Small intestine (tissue), 7 donors: Measurements from ENCODE around the gene CLDN10. TPM values are rescaled to one million over a fixed set of nuclear protein-coding genes. Genes with fewer than 3 reads are reported as not detected.
"Not testable (repeated sequence)": the region's sequence is repeated elsewhere in the genome, so short reads cannot be mapped to it uniquely, and the experiment has no call there.

Experiments used
- DNase-seq, 2 donors: peaks; one replicate each; pipeline versions ENCODE4 v3.0.0 to v3.0.0-alpha.2; 2013
- FAIRE-seq: peaks from 2 replicates; lab custom pipeline; 2012; peaks lifted over from hg19 to GRCh38; lab: Jason Lieb, UNC
- H3K27ac ChIP-seq, 3 donors: one replicate each; pipeline ENCODE4 v1.5.1; 2013; ENCODE audit warnings: low read length in 2 of 3, mild to moderate bottlenecking in 2 of 3, control low read depth in 1 of 3, inconsistent platforms in 1 of 3, low read depth in 1 of 3, moderate library complexity in 1 of 3
- H3K27me3 ChIP-seq, 3 donors: one replicate each; pipeline ENCODE4 v1.6.1; 2013; ENCODE audit warnings: low read length in 3 of 3, inconsistent platforms in 1 of 3; ENCODE audit not compliant: control insufficient read depth in 3 of 3, insufficient read depth in 3 of 3
- H3K36me3 ChIP-seq, 3 donors: one replicate each; pipeline ENCODE4 v1.6.1; 2013; ENCODE audit warnings: low read length in 3 of 3, inconsistent platforms in 1 of 3, low read depth in 1 of 3, mild to moderate bottlenecking in 1 of 3, moderate library complexity in 1 of 3; ENCODE audit not compliant: control insufficient read depth in 3 of 3, insufficient read depth in 2 of 3
- H3K4me1 ChIP-seq, 3 donors: one replicate each; pipeline ENCODE4 v1.6.1; 2013; ENCODE audit warnings: low read length in 2 of 3, inconsistent platforms in 1 of 3, low read depth in 1 of 3, mild to moderate bottlenecking in 1 of 3, moderate library complexity in 1 of 3; ENCODE audit not compliant: control insufficient read depth in 3 of 3, insufficient read depth in 2 of 3
- H3K4me3 ChIP-seq, 3 donors: one replicate each; pipeline ENCODE4 v1.5.1; 2013; ENCODE audit warnings: low read length in 3 of 3, control low read depth in 1 of 3, inconsistent platforms in 1 of 3, low read depth in 1 of 3, mild to moderate bottlenecking in 1 of 3, moderate library complexity in 1 of 3
- H3K9me3 ChIP-seq, 2 donors: one replicate each; pipeline ENCODE4 v1.6.1; 2013; ENCODE audit warnings: low read depth in 1 of 2, low read length in 1 of 2; ENCODE audit not compliant: control insufficient read depth in 2 of 2, insufficient read depth in 1 of 2
- WGBS, 3 donors: extraction: QIAGEN DNeasy Blood & Tissue Kit; methylation state at CpG; one replicate each; pipeline ENCODE4 v1.1.7; 2013; 5-methylcytosine and 5-hydroxymethylcytosine counted together
- polyA plus RNA-seq, 4 donors: library from polyadenylated mRNA; stranded (reverse) in 3 of 4; unstranded in 1 of 4; fragments of 200-250 nt in 3 of 4; fragments of 120-200 nt in 1 of 4; gene quantifications; one replicate each; pipeline versions ENCODE4 v1.2.1 to v1.2.3, GENCODE V29; 2013
- donor health status: healthy with polysubstance abuse.
- donor health status: control.
- donor health status: control.
- donor health status: Bipolar disorder and iron deficiency.
- donor health status: healthy.

Gene CLDN10
- polyA plus RNA-seq, 4 donors = 0.09 to 0.54 TPM; not detected in 2

- not testable (repeated sequence) for H3K36me3 ChIP-seq, H3K9me3 ChIP-seq, H3K27me3 ChIP-seq, H3K4me3 ChIP-seq, H3K27ac ChIP-seq, FAIRE-seq, DNase-seq, H3K4me1 ChIP-seq
- WGBS, 3 donors = 94 to 96% (median 96%) methylated on average over 1 of the region's 1 CpG
These were observed 13.2 kb downstream of the CLDN10 start for GRCh38 chr13:95565758-95566157.

- no peak for DNase-seq
- H3K27ac ChIP-seq = no peak overlapping the region
- no peaks in the 10 kb centered on the region for H3K9me3 ChIP-seq
- FAIRE-seq = no peak
- H3K27me3 ChIP-seq = no peaks in the 10 kb centered on the region
- WGBS, 3 donors = 95 to 100% (median 98%) methylated on average over 2 of the region's 2 CpGs
- H3K4me3 ChIP-seq = no peak overlapping the region
- H3K36me3 ChIP-seq = no peaks in the 10 kb centered on the region
- H3K4me1 ChIP-seq = no peaks in the 10 kb centered on the region
These were observed 15.6 kb downstream of the CLDN10 start for GRCh38 chr13:95568131-95568530.

- FAIRE-seq (no peak), DNase-seq (no peak)
- no peaks in the 10 kb centered on the region for H3K27me3 ChIP-seq
- H3K4me3 ChIP-seq = no peak overlapping the region
- 79 to 91% (median 86%) methylated on average over 5 of the region's 5 CpGs for WGBS, 3 donors
- H3K9me3 ChIP-seq = no peaks in the 10 kb centered on the region
- no peaks in the 10 kb centered on the region for H3K36me3 ChIP-seq
- no peak overlapping the region for H3K27ac ChIP-seq
- no peaks in the 10 kb centered on the region for H3K4me1 ChIP-seq
These were observed 17.5 kb downstream of the CLDN10 start for GRCh38 chr13:95570016-95570415.

GRCh38 chr13:95571941-95572340 lies 19.4 kb downstream of the CLDN10 start:
- no peaks in the 10 kb centered on the region for H3K4me1 ChIP-seq
- FAIRE-seq (no peak), DNase-seq (no peak)
- H3K27ac ChIP-seq = no peak overlapping the region
- no peaks in the 10 kb centered on the region for H3K36me3 ChIP-seq
- H3K4me3 ChIP-seq = no peak overlapping the region
- H3K9me3 ChIP-seq = no peaks in the 10 kb centered on the region
- no peaks in the 10 kb centered on the region for H3K27me3 ChIP-seq
- WGBS, 3 donors = 73 to 81% (median 81%) methylated on average over 6 of the region's 6 CpGs

GRCh38 chr13:95573221-95573620 lies 20.7 kb downstream of the CLDN10 start:
- no peak overlapping the region for H3K27ac ChIP-seq
- no peaks in the 10 kb centered on the region for H3K36me3 ChIP-seq
- no peak overlapping the region for H3K4me3 ChIP-seq
- FAIRE-seq = no peak
- DNase-seq = no peak
- H3K27me3 ChIP-seq = no peaks in the 10 kb centered on the region
- WGBS, 3 donors = 80 to 90% (median 88%) methylated on average over 4 of the region's 4 CpGs
- H3K4me1 ChIP-seq = no peaks in the 10 kb centered on the region
- no peaks in the 10 kb centered on the region for H3K9me3 ChIP-seq

GRCh38 chr13:95579303-95579702 lies 26.8 kb downstream of the CLDN10 start:
- no peak overlapping the region for H3K4me3 ChIP-seq
- H3K36me3 ChIP-seq = peaks cover 0 to 2% (median 0%) of the 10 kb centered on the region in 3 donors
- H3K4me1 ChIP-seq = no peaks in the 10 kb centered on the region
- H3K27ac ChIP-seq = no peak overlapping the region
- 69 to 78% (median 77%) methylated on average over 3 of the region's 3 CpGs for whole genome bisulfite sequencing, 3 donors
- H3K9me3 ChIP-seq = no peaks in the 10 kb centered on the region
- DNase-seq = no peak
- FAIRE-seq = no peak
- no peaks in the 10 kb centered on the region for H3K27me3 ChIP-seq

- H3K27me3 ChIP-seq = no peaks in the 10 kb centered on the region
- H3K4me3 ChIP-seq = no peak overlapping the region
- H3K36me3 ChIP-seq = peaks cover 0 to 7% (median 0%) of the 10 kb centered on the region in 3 donors
- H3K27ac ChIP-seq = no peak overlapping the region
- H3K9me3 ChIP-seq = no peaks in the 10 kb centered on the region
- DNase-seq = no peak
- WGBS, 3 donors = 86 to 91% (median 90%) methylated on average over 4 of the region's 4 CpGs
- FAIRE-seq = no peak
- no peaks in the 10 kb centered on the region for H3K4me1 ChIP-seq
These were observed 33.3 kb downstream of the CLDN10 start for GRCh38 chr13:95585867-95586266.

GRCh38 chr13:95588134-95588533 lies 35.6 kb downstream of the CLDN10 start:
- no peaks in the 10 kb centered on the region for H3K4me1 ChIP-seq
- no peaks in the 10 kb centered on the region for H3K9me3 ChIP-seq
- DNase-seq (no peak), FAIRE-seq (no peak)
- no peak overlapping the region for H3K27ac ChIP-seq
- H3K27me3 ChIP-seq = no peaks in the 10 kb centered on the region
- WGBS, 3 donors = 68 to 83% (median 77%) methylated on average over 3 of the region's 3 CpGs
- peaks cover 0 to 5% (median 0%) of the 10 kb centered on the region in 3 donors for H3K36me3 ChIP-seq
- no peak overlapping the region for H3K4me3 ChIP-seq

- peaks cover 0 to 5% (median 0%) of the 10 kb centered on the region in 3 donors for H3K36me3 ChIP-seq
- no peak overlapping the region for H3K4me3 ChIP-seq
- no peaks in the 10 kb centered on the region for H3K4me1 ChIP-seq
- H3K9me3 ChIP-seq = no peaks in the 10 kb centered on the region
- DNase-seq = no peak
- WGBS, 3 donors = 88 to 92% (median 89%) methylated on average over 2 of the region's 2 CpGs
- H3K27ac ChIP-seq = no peak overlapping the region
- FAIRE-seq = no peak
- H3K27me3 ChIP-seq = no peaks in the 10 kb centered on the region
These were observed 36.2 kb downstream of the CLDN10 start for GRCh38 chr13:95588721-95589120.
